ENCODE data around the gene C12orf75.
"Not testable (repeated sequence)": the region's sequence is repeated elsewhere in the genome, so short reads cannot be mapped to it uniquely, and the experiment has no call there.

The C12orf75 gene

GRCh38 chr12:105382771-105383622 lies 52.5 kb downstream of the C12orf75 start:
- DNase-seq = no peak

- DNase-seq = no peak
These were observed 53.7 kb downstream of the C12orf75 start for GRCh38 chr12:105384220-105384619.

GRCh38 chr12:105384916-105385535 lies 54.5 kb downstream of the C12orf75 start:
- no peak for DNase-seq

GRCh38 chr12:105386431-105386830 lies 55.9 kb downstream of the C12orf75 start:
- no peak for DNase-seq

GRCh38 chr12:105391231-105391630 lies 60.7 kb downstream of the C12orf75 start:
- DNase-seq = no peak

GRCh38 chr12:105393587-105393986 lies 63.1 kb downstream of the C12orf75 start:
- DNase-seq = no peak

- DNase-seq = no peak
These were observed 65.5 kb downstream of the C12orf75 start for GRCh38 chr12:105396024-105396423.

- no peak for DNase-seq
These were observed 66.5 kb downstream of the C12orf75 start for GRCh38 chr12:105396983-105397382.

GRCh38 chr12:105398930-105399329 lies 68.4 kb downstream of the C12orf75 start:
- no peak for DNase-seq

- DNase-seq = no peak
These were observed 69.1 kb downstream of the C12orf75 start for GRCh38 chr12:105399428-105400081.

GRCh38 chr12:105400227-105400626 lies 69.7 kb downstream of the C12orf75 start:
- DNase-seq = no peak

- DNase-seq = no peak
These were observed 70.7 kb downstream of the C12orf75 start for GRCh38 chr12:105401198-105401597.

- DNase-seq = no peak
These were observed 71.9 kb downstream of the C12orf75 start for GRCh38 chr12:105402366-105402765.

GRCh38 chr12:105403095-105403494 lies 72.6 kb downstream of the C12orf75 start:
- DNase-seq = no peak

- not testable (repeated sequence) for DNase-seq
These were observed 73.6 kb downstream of the C12orf75 start for GRCh38 chr12:105404134-105404533.

- DNase-seq = no peak
These were observed 76.0 kb downstream of the C12orf75 start for GRCh38 chr12:105406497-105406896.

GRCh38 chr12:105409279-105409678 lies 78.8 kb downstream of the C12orf75 start:
- no peak for DNase-seq

- no peak for DNase-seq
These were observed 79.4 kb downstream of the C12orf75 start for GRCh38 chr12:105409801-105410471.

GRCh38 chr12:105413911-105414487 lies 83.5 kb downstream of the C12orf75 start:
- DNase-seq = no peak

- no peak for DNase-seq
These were observed 87.2 kb downstream of the C12orf75 start for GRCh38 chr12:105417732-105418131.

- no peak for DNase-seq
These were observed 87.7 kb downstream of the C12orf75 start for GRCh38 chr12:105418229-105418628.

GRCh38 chr12:105418821-105419291 lies 88.4 kb downstream of the C12orf75 start:
- DNase-seq = no peak

GRCh38 chr12:105419606-105420005 lies 89.1 kb downstream of the C12orf75 start:
- no peak for DNase-seq

Data from activated CD4-positive, alpha-beta T cell treated with anti-CD3 and anti-CD28 coated beads for 1 hour (primary cell).